ENCODE results near the gene PSME2.

The PSME2 gene

DNA sequence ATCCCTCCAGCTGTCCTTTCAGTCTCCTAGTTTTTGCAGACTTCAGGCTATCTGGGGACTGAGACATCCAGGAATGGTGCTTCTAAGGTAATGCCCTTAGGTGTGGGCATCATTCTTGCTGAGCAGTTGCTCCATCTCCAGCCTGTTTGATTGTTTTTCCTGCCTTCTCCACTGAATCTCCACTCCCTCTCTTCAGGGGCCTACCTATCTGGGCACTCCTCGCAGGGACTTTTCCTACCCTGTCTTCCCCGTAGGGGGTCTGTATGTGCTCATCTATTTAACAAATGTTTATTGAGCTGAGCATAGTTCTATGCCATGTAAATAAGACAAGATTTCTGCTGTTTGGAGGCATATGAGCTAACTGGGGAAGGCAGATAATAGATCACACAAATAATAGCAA lies 13.4 kb downstream of the PSME2 start:
- DNase-seq = no peak

DNA sequence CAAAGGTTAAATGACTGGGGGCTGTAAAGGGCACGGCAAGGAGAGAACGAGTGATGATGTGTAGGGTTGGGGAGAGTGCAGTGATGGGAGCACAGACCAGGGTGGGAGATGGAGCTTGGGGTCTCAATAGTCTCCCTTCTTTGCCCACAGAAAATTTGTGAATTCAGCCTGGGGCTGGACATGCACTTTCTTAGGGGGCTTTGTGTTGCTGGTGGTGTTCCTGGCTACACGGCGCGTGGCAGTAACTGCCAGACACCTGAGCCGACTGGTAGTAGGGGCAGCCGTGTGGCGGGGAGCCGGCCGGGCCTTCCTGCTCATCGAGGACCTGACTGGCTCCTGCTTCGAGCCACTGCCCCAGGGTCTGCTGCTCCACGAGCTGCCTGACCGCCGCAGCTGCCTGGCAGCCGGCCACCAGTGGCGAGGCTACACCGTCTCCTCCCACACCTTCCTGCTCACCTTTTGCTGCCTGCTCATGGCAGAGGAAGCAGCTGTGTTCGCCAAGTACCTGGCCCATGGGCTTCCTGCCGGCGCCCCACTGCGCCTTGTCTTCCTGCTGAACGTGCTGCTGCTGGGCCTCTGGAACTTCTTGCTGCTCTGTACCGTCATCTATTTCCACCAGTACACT lies 14.2 kb downstream of the PSME2 start:
- DNase-seq = no peak

- no peak for DNase-seq
Observed at GRCh38 chr14:24131549-24131966, 14.9 kb downstream of the PSME2 start.

DNA sequence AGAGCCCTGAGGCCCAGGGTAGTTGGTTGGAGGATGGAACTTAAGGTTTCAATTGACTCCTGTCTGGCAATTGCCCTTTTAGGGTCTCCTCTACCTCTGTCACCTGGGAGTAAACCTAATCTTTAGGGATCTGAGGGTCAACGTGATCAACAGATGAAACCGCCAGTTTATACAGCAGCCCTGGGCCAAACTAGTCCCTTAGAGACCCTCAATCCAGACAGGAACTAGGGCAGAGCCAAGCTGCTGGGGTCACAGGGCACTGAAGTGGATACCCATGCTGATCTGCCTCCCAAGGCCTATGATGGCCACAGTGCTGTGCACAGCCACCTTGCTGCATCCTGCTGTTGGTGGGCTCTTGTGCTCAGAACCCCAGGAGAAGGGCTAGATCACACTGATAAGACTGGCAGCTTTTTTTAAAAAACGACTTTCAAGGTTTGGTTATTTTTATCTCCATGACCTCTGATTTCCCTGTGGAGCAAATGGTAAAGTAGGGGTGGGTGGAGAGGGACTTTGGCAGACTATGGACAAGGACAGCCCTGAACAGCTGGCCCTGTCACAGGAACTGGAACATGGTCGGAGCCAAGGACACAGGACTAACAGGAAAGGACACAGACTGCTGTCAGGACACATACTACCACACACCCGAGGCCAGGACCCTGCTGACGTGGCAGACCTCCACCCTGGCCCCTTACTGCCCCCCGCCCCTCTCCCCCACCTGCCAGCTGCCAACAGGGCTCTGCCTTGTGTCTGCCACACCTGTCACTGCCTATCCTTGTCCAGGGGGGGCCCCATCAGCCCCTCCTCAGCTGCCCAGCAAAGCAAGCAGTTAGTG lies 15.5 kb downstream of the PSME2 start:
- DNase-seq = no peak

GRCh38 chr14:24130380-24130716 lies 16.1 kb downstream of the PSME2 start, which contains the start of gene FITM1:
TSS of gene FITM1 (plus strand) at chr14:24130659. CDS start at chr14:24131564, 905 bp downstream.
- DNase-seq = no peak

DNA sequence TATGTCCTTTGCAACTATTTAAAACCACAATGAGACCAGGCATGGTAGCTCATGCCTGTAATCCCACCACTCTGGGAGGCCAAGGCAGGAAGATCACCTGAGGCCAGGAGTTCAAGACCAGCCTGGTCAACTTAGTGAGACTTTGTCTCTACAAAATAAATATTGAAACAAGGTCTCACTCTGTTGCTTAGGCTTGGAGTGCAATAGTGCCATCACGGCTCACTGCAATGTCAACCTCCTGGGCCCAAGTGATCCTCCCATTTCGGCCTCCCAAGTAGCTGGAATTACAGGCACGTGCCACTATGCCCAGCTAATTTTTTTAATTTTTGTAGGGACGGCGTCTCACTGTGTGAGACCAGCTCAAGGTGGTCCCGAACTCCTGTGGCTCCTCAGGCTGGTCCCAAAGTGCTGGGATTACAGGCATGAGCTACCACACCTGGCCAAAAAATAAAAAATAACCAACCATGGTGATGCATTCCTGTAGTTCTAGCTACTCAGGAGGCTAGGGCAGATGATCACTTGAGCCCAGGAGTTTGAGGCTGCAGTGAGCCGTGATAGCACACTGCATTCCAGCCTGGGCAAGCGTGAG lies 16.9 kb downstream of the PSME2 start:
- DNase-seq = no peak

DNA sequence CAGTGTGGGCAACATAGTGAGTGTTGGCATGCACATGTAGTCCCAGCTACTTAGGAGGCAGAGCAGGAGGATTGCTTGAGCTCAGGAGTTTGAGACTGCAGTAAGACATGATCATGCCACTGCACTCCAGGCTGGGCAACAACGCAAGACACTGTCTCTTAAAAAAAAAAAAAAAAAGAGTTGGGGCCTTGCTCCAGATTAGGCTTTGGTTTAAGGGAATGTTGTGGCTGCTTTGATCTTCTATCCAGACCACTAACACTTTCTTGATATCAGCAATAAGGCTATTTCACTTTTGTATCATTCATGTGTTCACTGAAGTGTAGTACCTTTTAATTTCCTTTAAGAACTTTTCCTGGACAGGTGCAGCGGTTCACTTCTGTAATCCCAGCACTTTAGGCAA lies 18.7 kb downstream of the PSME2 start:
- DNase-seq = no peak

- DNase-seq = no peak
Observed at GRCh38 chr14:24126939-24127338, 19.5 kb downstream of the PSME2 start.

- DNase-seq = no peak
Observed at GRCh38 chr14:24123424-24124417, 22.7 kb downstream of the PSME2 start.

GRCh38 chr14:24122898-24123297 lies 23.5 kb downstream of the PSME2 start:
- DNase-seq = no peak

DNA sequence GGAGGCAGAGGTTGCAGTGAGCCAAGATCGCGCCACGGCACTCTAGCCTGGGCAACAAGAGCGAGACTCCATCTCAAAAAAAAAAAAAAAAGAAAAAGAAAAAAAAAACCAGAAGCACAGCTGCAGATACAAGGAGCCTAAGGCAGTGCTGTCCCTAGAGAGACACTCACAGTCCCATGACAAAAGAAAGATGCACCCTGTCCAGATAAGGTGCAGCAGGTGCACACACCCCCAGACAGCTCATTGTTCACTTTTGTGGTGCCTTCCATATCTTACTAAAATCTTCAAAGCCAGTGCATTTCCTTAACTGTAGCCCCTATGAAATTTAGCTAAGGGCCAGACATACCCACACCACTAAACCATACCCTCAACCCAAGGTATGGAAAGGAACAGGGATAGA lies 24.0 kb downstream of the PSME2 start:
- no peak for DNase-seq

- DNase-seq = no peak
Observed at GRCh38 chr14:24121210-24121609, 25.2 kb downstream of the PSME2 start.

DNA sequence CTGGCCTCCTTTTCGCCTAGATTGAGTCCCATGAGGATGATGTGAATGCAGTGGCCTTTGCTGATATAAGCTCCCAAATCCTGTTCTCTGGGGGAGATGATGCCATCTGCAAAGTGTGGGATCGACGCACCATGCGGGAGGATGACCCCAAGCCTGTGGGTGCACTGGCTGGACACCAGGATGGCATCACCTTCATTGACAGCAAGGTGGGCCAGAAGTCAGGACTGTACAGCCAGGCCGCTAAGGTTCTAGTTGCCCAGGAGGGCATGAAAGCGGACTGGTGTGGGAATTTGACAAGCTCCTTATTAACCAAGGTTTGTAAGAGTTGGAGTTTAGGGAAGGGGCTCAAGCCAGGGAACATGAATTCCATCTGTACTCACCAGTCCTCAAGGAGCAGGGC lies 26.7 kb downstream of the PSME2 start:
- no peak for DNase-seq

DNA sequence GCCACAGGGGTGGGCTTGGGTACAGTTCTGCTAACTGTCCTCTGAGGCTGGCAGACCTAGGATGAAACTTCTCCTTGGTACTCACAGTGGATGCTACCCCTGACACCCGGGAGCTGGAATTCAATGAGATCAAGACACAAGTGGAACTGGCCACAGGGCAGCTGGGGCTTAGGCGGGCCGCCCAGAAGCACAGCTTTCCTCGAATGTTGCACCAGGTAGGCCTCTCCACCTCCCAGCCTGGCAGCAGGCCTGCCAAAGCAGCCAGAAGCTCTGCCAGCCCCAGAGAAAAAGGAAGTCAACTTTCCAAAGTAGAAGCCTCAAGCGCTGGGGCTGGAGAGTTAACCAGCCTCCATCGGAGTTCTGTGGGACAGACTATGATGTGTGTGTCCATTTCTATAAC lies 29.2 kb downstream of the PSME2 start:
- no peak for DNase-seq

DNA sequence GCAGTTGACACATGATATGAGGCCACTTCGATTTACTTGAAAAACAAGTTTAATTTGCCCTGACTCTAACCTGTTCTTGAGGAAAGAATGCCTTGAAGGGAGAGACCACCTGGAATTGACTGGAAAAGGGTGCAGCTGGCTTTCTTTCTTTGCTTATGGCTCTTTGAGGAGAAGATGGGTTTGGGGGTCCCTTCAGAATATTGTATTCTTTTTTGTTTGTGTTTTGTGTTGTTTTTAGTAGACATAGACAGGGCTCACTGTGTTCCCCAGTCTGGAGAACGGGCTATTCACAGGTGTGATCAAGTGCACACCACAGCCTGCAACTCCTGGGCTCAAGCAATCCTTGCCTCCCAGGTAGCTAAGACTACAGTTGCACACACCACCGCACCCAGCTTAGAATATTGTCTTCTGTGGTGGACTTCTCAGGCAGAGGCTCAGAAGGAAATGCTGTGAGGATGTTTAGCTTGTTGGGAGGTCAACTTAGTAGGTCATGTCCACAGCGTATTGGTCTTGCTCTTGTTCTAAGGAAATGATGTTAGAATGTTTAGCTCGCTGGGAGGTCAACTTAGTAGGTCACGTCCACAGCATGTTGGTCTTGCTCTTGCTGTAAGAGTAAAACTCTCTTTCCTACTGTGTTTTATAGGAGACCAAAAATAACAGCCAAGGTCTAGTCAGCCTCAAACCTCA lies 30.1 kb downstream of the PSME2 start:
- no peak for DNase-seq

GRCh38 chr14:24115422-24116127 lies 30.8 kb downstream of the PSME2 start:
- no peak for DNase-seq

- peak; percentile 96 to 99 for DNase-seq
Observed at GRCh38 chr14:24114532-24115421, 31.6 kb downstream of the PSME2 start, which contains the start of the genes DCAF11 and NRL. TSS of gene DCAF11 (plus strand) at chr14:24114777. CDS start at chr14:24115595, 818 bp downstream. TSS of gene NRL (minus strand) at chr14:24114949. CDS start at chr14:24082848, 32,101 bp downstream.

- DNase-seq = peak; percentile 90 to 93
Observed at GRCh38 chr14:24113801-24114531, 32.4 kb downstream of the PSME2 start.

DNA sequence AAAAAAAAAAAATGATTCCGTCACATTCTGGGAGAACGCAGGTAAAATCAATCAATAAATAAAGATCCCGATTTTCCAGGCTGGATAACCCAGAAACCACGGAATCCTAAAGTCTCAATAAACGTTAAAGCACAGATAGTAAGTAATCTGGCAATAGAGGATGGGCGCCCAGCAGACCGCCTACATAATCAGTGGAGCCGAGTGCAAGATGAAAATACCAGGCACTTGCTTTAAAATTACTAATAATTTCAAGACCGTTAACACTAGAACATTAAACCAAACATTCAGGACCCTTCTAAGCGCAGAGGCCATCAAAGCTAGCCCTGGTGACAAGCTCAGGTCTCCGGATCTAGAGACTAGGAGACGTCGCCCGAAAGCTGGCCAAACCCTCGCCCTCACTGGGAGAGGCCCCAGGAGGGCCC lies 33.0 kb downstream of the PSME2 start:
- peak in 1 of 2 donors; percentile 1 for DNase-seq

Data from bone marrow (tissue), 2 donors.